ENCODE measurements around the gene TRMT2A.

The TRMT2A gene

GRCh38 chr22:20091690-20092476, 25.1 kb downstream of the TRMT2A start (continued):
- no peak for TF ChIP-seq TSHZ2 (CRISPR knock-in tag; IDR thresholded peaks at IDR 0.05)
- TF ChIP-seq BACH2 (CRISPR knock-in tag; IDR thresholded peaks at IDR 0.05; ENCODE audit: borderline replicate concordance): no peak
- TF ChIP-seq TOX (CRISPR knock-in tag; IDR thresholded peaks at IDR 0.05; ENCODE audit: borderline replicate concordance): no peak
- no peak for TF ChIP-seq ISL1 (CRISPR knock-in tag; IDR thresholded peaks at IDR 0.05)
- no peak for TF ChIP-seq ZC3H10 (CRISPR knock-in tag; IDR thresholded peaks at IDR 0.05)
- TF ChIP-seq CREB5 (CRISPR knock-in tag; IDR thresholded peaks at IDR 0.05; ENCODE audit: low read depth): no peak

DNA sequence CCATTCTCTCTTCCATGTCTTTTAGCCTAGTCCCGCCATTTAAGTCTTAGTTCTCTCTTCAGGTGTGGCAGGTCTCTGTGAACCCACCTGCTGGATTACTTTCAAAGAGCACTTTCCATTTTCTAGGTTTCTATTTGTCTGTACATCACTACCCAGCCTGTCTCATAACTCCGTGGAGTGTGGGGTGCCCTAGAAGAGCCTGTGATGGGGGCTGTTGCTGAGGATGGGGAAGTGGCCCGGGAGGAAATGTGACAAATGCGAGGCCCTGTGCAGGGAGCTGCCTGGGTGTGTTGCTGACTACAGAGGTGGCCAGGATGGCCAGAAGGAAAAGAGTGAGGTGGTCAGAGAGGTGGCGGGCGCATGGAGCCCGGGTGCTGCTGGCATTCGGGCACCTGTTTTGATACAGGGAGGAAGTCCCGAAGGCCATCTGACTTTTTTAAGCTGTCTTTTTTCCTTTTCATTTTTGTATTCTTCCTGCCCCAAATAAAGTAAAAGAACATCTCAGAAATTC, 26.2 kb downstream of the TRMT2A start:
- no peak for ATAC-seq
- no peak for TF ChIP-seq ARNTL (CRISPR knock-in tag; IDR thresholded peaks at IDR 0.05; ENCODE audit: borderline replicate concordance, low read depth)
- TF ChIP-seq ZFP3 (CRISPR knock-in tag; IDR thresholded peaks at IDR 0.05): no peak
- no peak for TF ChIP-seq ZFP30 (CRISPR knock-in tag; IDR thresholded peaks at IDR 0.05)
- no peak for TF ChIP-seq CSDC2 (CRISPR knock-in tag; IDR thresholded peaks at IDR 0.05)
- no peak for TF ChIP-seq TSHZ2 (CRISPR knock-in tag; IDR thresholded peaks at IDR 0.05)
- TF ChIP-seq, protein P1, sequence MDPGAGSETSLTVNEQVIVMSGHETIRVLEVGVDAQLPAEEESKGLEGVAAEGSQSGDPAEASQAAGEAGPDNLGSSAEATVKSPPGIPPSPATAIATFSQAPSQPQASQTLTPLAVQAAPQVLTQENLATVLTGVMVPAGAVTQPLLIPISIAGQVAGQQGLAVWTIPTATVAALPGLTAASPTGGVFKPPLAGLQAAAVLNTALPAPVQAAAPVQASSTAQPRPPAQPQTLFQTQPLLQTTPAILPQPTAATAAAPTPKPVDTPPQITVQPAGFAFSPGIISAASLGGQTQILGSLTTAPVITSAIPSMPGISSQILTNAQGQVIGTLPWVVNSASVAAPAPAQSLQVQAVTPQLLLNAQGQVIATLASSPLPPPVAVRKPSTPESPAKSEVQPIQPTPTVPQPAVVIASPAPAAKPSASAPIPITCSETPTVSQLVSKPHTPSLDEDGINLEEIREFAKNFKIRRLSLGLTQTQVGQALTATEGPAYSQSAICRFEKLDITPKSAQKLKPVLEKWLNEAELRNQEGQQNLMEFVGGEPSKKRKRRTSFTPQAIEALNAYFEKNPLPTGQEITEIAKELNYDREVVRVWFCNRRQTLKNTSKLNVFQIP (CRISPR knock-in tag; IDR thresholded peaks at IDR 0.05; ENCODE audit: borderline replicate concordance, low read depth): no peak
- no peak for TF ChIP-seq BACH2 (CRISPR knock-in tag; IDR thresholded peaks at IDR 0.05; ENCODE audit: borderline replicate concordance)
- no peak for TF ChIP-seq RARB (CRISPR knock-in tag; IDR thresholded peaks at IDR 0.05)
- no peak for TF ChIP-seq OSR1 (CRISPR knock-in tag; IDR thresholded peaks at IDR 0.05)
- no peak for TF ChIP-seq PPARA (CRISPR knock-in tag; IDR thresholded peaks at IDR 0.05; ENCODE audit: borderline replicate concordance)
- TF ChIP-seq CSRNP3 (CRISPR knock-in tag; IDR thresholded peaks at IDR 0.05): no peak
- TF ChIP-seq ISL1 (CRISPR knock-in tag; IDR thresholded peaks at IDR 0.05): no peak
- no peak for TF ChIP-seq CREB5 (CRISPR knock-in tag; IDR thresholded peaks at IDR 0.05; ENCODE audit: low read depth)
- TF ChIP-seq SNAI2 (CRISPR knock-in tag; IDR thresholded peaks at IDR 0.05): no peak
- TF ChIP-seq ZNF565 (CRISPR knock-in tag; conservative IDR thresholded peaks at IDR 0.05; ENCODE audit: low read depth): no peak
